GM10266 (cell line): ENCODE results near the gene ARHGAP28.
"Not testable (repeated sequence)": the region's sequence is repeated elsewhere in the genome, so short reads cannot be mapped to it uniquely, and the experiment has no call there.

Experiments
- DNase-seq: peaks from one replicate; pipeline ENCODE4 v3.0.0; 2012; ENCODE audit errors: extremely low spot score
- TF ChIP-seq, protein P1 (sequence below): IDR thresholded peaks from 2 replicates; pipeline ENCODE4 v1.5.1; 2012; ENCODE audit warnings: mild to moderate bottlenecking, low read depth; ENCODE audit not compliant: control insufficient read depth, insufficient read depth; ENCODE audit errors: missing control alignments

The ARHGAP28 gene

GRCh38 chr18:6835345-6835744 is 105.8 kb downstream of the ARHGAP28 start:
- TF ChIP-seq, protein P1, sequence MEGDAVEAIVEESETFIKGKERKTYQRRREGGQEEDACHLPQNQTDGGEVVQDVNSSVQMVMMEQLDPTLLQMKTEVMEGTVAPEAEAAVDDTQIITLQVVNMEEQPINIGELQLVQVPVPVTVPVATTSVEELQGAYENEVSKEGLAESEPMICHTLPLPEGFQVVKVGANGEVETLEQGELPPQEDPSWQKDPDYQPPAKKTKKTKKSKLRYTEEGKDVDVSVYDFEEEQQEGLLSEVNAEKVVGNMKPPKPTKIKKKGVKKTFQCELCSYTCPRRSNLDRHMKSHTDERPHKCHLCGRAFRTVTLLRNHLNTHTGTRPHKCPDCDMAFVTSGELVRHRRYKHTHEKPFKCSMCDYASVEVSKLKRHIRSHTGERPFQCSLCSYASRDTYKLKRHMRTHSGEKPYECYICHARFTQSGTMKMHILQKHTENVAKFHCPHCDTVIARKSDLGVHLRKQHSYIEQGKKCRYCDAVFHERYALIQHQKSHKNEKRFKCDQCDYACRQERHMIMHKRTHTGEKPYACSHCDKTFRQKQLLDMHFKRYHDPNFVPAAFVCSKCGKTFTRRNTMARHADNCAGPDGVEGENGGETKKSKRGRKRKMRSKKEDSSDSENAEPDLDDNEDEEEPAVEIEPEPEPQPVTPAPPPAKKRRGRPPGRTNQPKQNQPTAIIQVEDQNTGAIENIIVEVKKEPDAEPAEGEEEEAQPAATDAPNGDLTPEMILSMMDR, result no peak
- DNase-seq, result no peak

- no peak for DNase-seq
- TF ChIP-seq, protein P1, result no peak
Measured at GRCh38 chr18:6836331-6836730, 106.8 kb downstream of the ARHGAP28 start.

- TF ChIP-seq, protein P1, result no peak
- DNase-seq, result no peak
Measured at GRCh38 chr18:6837904-6838303, 108.4 kb downstream of the ARHGAP28 start.

DNA sequence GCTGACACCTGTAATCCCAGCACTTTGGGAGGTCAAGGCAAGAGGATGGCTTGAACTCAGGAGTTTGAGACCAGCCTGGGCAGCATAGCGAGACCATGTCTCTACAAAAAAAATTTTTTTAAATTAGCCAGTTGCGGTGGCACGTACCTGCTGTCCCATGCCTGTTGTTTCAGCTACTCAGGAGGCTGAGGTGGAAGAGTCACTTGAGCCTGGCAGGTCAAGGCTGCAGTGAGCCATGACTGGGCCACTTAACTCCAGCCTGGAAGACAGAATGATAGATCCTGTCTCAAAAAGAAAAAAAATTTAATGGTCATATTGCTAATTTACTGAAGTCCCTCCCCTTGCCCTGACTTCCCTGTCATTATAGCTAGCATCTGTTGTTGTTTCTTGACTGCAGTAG is 112.6 kb downstream of the ARHGAP28 start:
- TF ChIP-seq, protein P1, result no peak
- DNase-seq, result no peak

DNA sequence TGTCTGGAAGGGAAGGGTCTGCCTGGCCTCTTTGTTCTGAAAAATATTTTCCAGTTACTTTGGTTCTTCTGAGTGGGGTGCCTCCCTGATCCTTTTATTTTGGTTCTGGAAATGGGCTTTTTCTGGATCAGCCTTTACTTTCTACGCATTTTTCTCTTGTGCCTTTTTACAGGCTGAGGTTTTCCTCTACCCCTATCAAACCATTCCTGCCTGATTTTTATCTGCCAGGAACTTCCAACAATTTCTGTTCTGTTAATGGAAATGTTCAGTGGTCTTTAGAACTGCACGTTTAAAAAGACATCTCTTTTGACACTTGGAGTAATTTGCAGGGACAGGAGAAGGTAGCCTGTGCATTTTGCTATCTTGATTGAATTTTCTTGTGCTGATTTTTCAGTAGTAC is 113.8 kb downstream of the ARHGAP28 start:
- TF ChIP-seq, protein P1, result no peak
- DNase-seq, result no peak

DNA sequence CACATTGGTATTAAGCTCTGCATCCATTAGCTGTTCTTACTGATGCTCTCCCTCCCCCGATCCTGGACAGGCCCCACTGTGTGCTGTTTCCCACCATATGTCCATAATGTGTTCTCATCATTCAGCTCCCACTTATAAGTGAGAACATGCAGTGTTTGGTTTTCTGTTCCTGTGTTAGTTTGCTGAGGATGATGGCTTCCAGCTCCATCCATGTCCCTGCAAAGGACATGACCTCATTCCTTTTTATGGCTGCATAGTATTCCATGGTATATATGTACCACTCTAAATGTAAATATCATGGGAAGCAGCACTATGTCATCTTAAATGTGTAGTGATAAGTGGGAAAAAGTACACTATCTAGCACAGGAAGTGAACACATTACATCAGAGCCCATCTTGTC is 116.0 kb downstream of the ARHGAP28 start:
- not testable (repeated sequence) for DNase-seq

DNA sequence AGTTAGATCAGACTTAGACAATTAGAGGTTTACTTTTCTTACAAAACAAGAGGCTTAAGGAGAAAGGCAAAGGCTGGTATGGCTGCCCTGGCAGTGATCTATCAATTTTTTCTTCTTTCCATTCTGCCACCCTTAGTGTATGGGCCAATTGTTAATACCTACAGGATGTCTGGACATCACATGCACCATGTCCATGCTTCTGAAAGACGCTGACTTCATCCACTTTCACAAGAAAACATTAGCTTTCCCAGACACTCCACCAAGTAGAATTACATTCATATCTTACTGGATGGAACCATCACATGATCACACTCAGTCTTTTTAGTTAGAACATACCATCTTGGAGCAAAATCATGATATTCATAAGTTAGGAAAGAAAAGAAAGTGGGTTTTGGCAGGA is 120.9 kb downstream of the ARHGAP28 start:
- no peak for DNase-seq
- TF ChIP-seq, protein P1, result no peak

DNA sequence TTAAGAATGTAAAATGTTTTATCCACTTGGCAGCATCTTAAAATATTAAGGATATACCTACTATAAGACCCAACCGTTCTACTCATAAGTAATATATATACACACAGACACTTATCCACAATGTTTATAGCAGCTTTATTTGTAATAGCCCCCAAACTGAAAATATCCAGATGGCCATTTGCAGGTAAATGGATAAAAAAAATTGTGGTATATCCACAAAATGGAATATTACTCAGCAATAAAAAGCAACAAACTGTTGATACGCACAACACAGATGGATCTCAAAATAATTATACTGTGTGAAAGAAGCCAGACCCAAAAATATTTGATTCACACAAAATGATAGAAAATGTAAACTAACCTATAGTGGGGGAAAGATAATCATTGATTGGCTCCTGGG is 122.0 kb downstream of the ARHGAP28 start:
- no peak for DNase-seq
- TF ChIP-seq, protein P1, result no peak
